ENCODE measurements around the gene WDR5.
"Not testable (repeated sequence)": the region's sequence is repeated elsewhere in the genome, so short reads cannot be mapped to it uniquely, and the experiment has no call there.

The WDR5 gene

DNA sequence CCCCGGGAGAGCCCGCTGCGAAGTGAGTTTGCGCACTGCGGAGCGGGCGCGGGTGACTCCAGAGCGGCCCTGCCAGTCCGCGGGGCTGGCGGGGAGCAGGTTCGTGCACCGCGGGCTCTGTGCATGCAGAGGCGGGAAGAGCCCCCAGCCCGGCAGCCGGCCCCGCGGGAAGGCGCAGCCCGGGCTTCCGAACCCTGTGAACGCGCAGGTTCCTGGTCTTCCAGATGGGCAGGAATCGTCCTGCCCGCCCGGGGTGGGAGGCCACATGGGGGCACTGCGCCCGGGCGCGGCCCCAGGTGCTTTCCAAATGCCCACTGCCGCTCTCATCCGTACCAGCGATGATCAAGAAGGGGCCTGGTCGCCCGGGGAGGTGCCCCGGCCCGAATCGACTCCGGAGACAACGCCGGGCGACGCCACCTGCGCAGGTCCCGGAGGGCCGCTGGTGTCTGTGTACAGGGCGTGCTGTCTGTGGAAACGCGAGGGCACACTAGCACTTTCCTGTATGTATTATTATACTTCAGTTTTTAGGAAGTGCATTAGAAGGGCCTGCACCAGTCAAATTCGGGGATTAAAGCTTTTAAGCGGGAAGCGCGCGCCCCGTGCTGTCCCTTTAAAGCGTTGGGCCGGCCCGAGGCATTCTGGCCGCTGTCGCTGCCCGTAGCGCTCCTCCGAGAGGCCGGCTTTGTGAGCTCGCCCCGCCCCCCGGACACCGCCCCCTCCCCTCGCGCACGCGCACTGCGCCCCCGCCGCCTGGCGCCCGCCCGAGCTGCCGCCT is at the start of gene WDR5:
Gene WDR5, plus strand, starts transcription at position 740 of the 775 bp plus-strand sequence. CDS start 3,796 bp downstream, outside the sequence.
- peak; percentile 90 for DNase-seq (ENCODE audit: low read depth)

DNA sequence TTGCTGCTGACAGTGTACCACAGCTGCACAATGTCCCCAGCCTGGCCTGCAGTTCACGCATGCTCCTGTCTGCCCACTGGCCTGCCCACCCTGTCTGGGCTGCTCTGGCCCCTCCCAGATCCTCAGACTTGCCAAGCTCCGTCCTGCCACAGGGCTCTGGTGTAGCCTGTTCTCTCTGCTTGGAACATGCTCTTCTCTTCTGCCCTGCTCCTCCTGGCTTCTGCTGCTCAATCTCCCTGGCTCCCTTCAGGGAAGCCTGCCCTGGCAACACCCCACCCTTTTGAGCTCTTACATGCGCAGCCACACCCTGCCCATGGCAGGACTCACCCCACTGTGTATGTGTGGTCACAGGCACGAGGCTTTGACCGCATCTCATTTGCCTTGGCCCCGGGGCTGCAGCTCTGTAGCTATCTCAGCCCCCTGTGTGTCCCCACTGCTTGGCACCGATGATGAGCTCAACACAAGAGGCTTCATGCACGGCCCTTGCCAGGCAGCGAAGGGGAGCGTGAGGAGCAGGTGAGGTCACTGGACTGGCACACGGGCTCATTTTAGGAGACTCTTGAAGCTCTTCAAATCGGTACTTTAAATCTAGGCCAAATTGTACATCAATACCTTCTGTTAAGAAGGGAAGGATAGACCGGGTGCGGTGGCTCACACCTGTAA is 47.7 kb upstream of the WDR5 start:
- no peak for DNase-seq (ENCODE audit: low read depth)

DNA sequence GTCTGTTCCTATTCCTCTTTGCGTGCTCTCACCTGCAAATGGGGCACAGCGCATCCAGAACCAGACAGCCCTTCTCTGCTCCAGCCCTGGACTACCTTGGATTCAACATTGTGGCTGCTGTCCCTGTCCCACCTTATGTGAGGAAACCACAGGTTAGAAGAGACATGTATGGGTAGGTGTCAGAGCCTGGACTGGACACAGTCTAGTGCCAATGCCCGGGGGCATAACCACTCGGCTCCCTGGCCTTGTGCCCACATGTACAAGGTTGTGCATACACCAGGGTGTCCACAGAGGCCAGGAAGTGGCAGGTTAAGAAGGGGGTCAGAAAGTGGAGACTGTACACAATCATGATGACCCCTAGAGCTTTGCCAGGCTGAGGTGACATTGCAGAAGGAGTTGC is 45.9 kb upstream of the WDR5 start:
- no peak for DNase-seq (ENCODE audit: low read depth)

DNA sequence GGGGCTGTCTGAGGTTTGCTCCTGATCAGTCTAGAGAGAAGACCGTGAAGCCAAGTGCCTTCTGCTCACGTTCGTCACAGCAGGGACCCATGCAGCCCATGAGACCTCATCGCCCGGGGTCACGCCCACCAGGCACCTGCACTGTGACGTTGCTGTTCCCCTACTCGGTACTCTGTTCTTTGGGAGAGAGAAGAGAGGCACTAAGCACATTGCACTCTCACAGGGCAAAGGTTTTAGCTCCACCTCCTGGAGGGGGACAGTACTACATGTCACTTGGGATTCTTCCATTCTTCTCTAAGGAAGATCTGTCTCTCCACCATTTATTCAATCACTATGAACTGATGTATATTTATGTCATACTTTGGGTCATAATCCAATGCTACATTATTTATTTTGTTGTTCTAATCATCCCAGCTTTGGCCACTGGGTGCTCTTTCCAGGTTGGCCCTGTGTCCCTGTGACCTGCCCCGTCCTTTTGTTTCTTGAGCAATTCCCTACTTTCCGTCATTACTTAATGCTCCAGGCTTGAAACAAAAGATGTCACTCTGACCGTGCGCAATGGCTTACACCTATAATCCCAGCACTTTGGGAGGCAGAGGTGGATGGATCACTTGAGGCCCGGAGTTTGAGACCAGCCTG is 36.6 kb upstream of the WDR5 start:
- DNase-seq (ENCODE audit: low read depth), result peak; percentile 49

DNA sequence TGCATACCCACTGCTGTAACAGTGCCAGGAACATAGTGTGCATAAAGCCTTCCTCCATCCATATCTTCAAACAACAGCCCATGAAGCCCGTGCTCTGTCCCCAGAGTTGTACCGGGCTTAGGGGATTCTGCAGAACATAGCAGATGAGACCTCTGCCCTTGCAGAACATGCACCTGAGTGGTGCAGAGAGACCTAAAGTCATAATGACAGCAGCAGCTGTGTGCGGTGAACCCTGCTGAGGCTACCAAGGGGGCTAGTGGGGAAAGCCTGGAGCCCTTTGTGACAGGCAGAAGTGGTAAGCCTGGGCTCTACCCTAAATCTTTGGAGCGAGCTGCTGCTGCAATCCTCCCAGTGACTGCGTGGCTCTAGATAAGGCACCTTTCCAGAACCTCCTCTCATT is 35.8 kb upstream of the WDR5 start:
- no peak for DNase-seq (ENCODE audit: low read depth)

DNA sequence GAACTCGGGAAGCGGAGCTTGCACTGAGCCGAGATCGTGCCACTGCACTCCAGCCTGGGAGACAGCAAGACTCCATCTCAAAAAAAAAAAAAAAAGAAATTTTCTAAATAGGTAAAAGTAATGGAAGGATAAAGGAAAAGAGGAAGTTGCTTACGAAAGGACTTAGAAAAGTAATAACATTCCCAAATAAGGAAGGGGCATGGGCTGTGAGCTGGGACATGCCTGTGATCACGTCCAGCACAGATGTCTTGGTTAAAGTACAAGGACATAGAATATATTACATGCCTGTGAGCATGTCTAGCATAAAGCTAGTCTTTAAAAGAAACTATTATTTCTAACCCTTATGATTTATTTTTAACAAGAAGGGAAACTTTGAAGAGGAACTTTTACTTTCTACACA is 34.7 kb upstream of the WDR5 start:
- DNase-seq (ENCODE audit: low read depth), result not testable (repeated sequence)

DNA sequence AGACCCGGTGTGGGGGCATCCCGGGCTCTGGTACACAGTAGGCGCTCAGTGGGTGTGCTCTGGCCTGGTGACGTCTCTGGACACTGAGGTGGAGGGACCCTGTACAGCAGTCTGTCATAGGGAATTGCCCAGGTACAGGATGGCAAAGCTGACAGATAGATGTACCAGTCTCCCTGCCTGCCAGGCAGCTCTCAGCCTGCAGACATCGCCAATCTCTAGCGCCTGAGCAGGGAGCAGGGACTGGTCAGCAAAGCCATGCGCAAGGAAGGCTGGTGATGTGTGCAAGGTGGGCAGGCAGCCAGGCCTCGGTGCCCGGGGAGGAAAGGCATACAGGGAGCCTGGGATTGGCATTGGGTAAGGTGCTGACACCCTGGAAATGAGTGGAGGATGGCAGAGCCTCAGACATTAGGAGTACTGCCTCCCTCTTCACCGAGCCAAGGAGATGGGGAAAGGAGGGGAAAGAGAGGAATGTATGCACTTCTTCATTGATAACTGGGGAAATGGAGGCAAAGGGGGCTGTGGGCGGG is 34.2 kb upstream of the WDR5 start:
- no peak for DNase-seq (ENCODE audit: low read depth)

DNA sequence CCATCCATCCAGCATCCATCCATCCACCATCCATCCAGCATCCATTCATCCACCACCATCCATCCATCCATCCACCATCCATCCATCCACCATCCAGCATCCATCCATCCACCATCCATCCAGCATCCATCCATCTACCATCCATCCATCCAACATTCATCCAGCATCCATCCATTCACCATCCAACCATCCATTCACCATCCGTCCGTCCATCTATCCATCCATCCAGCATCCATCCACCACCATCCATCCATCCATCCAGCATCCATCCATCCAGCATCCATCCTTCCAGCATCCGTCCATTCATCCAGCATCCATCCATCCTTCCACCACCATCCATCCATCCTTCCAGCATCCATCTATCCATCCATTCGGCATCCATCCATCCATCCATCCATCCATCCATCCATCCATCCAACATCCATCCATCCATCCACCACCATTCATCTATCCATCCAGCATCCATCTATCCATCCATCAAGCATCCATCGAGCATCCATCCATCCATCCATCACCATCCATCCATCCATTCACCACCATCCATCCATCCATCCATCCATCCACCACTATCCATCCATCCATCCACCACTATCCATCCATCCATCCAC is 32.4 kb upstream of the WDR5 start:
- DNase-seq (ENCODE audit: low read depth), result no peak

DNA sequence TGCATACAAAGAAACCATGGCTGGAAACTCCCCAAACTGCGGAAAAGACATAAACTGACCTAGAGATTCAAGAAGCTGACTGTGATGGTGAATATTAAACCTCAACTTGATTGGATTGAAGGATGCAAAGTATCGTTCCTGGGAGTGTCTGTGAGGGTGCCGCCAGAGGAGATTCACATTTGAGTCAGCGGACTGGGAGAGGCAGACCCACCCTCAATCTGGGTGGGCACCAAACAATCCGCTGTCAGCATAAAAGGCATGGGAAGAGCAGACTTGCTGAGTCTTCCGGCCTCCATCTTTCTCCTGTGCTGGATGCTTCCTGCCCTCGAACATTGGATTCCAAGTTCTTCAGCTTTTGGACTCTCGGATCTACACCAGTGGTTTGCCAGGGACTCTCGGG is 24.8 kb upstream of the WDR5 start:
- DNase-seq (ENCODE audit: low read depth), result no peak

DNA sequence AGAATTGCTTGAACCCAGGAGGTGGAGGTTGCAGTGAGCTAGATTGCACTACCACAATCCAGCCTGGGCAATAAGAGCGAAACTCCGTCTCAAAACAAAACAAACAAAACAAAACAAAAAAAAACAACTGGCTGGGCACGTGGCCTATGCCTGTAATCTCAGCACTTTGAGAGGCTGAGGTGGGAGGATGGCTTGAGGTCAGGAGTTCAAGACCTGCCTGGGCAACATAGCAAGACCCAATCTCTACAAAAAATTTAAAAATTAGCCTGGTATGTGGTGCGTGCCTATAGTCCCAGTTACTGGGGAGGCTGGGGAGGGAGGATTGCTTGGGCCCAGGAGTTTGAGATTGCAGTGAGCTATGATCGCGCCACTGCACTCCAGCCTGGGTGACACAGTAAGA is 23.3 kb upstream of the WDR5 start:
- no peak for DNase-seq (ENCODE audit: low read depth)

DNA sequence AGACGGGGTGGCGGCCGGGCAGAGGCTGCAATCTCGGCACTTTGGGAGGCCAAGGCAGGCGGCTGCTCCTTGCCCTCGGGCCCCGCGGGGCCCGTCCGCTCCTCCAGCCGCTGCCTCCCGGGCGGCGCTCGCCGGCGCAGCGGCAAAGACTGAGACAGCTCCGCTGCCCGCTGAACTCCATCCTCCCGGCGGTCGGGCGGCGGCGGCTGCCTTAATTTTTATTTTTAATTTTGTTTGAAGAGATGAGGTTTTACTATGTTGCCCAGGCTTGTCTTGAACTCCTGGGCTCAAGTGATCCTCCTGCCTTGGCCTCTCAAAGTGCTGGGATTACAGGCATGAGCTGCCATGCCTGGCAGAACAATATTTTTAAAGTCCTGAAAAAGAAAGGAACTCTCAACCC is 16.9 kb upstream of the WDR5 start:
- DNase-seq (ENCODE audit: low read depth), result not testable (repeated sequence)

DNA sequence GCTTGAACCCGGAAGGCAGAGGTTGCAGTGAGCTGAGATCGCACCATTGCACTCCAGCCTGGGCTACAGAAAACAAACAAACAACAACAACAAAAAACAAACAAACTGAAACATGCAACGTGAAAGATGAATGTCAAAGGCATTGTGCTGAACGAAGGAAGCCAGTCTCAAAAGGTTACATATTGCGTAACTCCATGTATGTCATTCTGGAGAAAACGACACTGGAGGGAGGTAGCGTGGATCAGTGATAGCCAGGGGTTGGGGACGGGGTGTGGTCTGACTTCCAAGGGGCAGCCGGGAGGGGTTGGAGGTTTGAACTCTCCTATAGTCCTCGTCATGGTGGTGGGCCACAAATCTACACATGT is 12.1 kb upstream of the WDR5 start:
- DNase-seq (ENCODE audit: low read depth), result no peak

DNA sequence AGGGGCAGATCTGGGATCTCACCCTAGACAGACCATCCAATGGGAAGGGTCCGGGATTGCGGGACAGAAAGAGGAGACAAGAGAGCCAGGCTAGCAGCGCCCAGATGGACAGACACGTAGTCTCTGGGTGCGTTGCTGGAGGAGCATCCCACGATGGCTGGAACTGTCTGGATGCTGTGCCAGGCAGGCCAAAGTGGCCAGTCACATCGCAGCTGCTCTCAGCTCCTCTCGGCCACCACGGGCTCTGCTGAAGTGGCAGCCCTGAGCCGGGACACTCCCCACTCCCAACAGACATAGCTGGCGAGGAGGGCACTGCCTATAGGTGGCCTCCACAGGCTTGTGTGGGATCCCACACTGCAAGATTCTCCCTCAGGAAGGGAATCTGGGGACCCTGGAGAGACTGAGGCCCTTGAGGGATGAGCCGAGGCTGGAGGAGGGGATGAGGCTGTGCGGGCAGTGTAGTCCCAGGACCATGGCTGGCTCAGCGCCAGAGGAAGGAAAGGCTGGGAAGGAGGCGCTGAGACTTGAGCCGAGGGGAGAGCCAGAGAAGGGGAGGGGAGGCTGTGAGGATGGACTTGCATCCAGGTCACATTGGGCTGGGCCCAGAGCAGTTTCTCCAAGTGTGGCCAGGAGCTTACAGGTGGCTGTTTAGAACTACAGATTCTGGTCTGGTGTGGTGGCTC is 10.3 kb upstream of the WDR5 start:
- no peak for DNase-seq (ENCODE audit: low read depth)

DNA sequence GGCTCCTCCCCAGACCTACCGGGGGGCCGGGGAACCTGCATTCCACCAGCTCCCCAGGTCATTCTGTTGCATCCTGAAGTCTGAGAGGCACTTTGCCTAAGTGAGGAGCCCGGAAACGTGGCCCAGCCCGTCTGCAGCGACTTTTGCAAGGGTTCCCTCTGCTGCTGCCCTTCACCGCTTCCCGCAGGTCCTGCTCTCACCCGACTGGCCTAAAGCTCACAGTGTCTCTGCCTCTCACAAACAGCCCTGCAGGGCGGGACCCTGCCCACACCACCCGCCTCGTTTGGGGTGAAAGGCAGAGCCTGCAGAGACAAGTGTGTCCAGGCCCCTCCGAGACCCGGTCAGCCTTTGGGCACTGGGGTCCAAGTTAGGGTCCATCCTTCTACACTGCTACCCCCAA is 9.5 kb upstream of the WDR5 start:
- DNase-seq (ENCODE audit: low read depth), result no peak

DNA sequence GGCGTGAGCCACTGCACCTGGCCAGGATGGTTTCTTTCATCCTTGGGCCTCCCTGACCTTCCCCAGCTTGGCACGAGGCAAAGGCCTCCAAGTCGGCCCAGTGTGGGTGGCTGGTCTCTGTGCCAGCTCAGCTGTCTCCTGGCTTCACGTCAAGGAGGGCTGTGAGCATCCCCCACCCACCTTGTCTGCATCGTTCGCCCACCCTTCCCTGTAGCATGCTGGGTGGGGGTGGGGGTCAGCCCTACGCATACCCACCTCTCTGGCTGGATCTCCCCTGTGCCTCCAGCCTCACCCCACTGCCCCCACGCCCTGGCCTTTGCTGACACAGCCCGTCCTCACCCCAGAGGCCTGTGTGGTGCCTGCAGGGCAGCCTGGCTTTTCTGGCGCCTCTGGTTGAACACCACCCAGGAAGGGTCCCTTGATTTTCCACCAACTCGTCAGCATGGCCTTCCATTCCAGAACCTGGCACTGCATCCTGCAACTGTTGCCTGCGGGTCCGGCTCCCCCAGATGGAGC is 8.8 kb upstream of the WDR5 start:
- no peak for DNase-seq (ENCODE audit: low read depth)

DNA sequence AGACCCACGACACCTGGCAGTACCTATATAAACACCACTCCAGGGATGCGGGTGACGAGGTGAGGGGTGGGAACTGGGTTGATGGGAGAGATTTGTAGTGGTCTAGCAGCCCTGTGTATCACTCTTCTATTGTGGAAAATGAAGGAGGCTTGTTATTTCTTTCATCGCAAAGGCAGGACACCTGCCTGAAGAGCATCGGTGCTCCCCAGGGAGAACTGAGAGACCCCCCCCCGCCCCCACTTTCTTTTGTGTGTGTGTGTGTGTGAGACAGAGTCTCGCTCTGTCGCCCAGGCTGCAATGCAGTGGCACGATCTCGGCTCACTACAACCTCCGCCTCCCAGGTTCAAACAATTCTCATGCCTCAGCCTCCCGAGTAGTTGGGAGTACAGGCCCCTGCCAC is 8.3 kb upstream of the WDR5 start:
- DNase-seq (ENCODE audit: low read depth), result no peak

DNA sequence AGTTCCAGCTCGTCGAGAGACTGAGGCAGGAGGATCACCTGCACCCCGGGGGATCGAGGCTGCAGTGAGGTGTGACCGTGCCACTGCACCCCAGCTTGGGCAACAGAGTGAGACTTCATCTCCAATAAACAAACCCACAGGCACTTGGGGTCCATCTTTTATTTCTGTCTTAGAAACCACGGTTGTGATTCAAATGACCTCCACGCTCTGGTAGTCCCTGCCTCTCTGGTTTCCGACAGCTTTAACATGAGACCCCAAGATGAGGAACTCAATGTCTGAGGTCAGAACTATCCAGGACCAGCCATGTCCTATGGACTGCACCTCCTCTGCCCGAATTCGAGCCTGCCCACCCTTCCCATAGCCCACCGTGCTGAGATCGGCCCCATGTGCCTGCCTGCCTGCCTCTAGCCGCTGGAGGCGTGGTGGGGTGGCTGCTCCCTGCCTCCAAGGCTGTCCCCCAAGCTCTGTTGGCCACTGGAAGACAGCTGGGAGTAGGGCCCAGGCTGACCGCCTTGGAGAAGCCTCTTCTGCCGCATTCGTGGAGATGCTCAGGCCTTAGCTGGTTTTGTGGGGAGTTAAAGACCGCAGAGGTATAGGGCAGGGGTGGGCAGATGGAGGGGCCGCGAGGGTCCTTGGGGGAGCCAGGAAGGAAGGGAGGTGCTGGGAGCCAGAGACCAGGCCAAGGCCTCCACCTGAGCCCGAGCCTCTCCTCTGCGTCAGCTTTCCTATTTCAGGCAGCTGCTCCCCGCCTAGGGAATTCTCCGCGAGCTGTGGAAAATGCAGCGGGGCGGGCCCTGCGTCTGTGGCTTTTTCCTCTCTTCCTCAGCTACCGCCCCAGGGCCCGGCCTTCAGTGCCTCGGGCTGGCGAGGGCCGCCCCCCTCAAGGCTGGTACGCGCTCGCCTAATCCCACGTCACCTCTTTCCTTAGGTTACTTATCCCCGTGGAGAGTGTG is 6.9 kb upstream of the WDR5 start:
- DNase-seq (ENCODE audit: low read depth), result no peak

DNA sequence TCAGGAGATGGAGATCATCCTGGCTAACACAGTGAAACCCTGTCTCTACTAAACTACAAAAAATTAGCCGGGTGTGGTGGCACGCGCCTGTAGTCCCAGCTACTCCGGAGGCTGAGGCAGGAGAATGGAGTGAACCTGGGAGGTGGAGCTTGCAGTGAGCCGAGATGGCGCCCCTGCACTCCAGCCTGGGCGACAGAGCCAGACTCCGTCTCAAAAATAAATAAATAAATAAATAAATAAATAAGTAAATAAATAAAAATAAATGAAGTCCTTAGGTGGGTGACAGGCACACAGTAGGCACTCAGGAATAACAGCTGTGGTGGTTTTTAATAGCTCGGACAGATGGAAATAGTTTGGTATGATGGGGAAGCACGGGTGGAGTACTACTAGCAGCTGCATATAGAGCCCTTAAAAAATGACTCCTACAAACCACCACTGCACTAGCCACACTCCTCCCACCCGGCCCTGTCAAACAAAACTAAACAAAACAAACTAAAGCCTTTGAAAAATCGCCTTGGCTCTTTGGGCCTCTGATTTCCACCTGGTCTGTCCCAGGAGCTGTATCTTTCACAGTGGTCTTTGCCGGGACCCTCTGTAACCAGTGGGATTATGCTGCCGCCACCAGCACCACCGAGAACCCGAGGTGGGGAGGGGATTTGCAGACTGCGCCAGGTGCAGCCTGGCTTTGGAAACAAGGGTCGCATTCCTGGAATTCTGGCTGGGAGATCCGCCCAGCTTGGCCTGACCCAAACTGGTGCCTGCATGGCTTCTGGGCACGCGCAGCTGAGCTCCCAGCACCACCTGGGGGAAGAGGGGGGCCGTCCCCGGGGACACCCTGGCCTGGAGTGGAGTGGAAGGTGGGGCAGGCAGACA is 5.1 kb upstream of the WDR5 start:
- no peak for DNase-seq (ENCODE audit: low read depth)

DNA sequence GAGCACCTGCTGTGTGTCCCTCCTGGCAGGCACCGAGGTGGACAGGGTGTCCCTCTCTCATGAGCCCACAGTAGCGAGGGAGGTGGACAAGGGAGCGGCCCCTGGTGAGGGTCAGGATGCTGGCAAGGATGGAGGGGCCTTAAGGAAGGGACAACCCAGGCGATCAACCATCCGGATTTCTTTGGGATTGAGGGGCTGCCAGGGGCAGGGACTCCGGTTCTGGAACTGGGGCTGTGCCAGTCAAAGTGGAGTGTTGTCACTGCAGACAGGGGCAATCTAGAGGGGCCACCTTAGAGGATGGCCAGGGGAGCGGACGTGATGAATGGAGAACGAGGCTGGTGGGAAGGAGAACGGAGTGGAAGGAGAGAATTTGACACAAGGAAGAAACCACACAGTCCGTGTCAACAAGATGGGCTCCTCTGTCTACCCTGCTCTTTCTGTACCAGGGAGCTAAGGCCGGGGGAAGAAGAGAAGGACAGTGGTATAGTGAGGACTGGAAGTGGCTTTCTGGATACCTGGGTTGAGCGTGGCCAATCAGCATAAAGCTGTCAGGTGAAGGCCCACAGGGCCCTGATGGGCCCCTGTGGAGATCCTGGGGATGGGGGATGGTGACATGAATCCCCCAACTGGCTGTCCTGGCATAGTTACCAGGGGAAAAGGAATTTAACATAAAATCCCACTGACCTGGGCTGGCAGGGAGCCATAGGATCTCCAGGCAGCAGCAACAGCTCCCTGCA is 4.2 kb upstream of the WDR5 start:
- DNase-seq (ENCODE audit: low read depth), result no peak
